A172 (cell line): ENCODE measurements around the gene RFTN1. TPM values are rescaled to one million over a fixed set of nuclear protein-coding genes. Genes with fewer than 3 reads are reported as not detected.

Experiments used
- DNase-seq: peaks from one replicate; pipeline ENCODE4 v3.0.0-alpha.2; 2015; ENCODE audit warnings: low spot score
- total RNA-seq: library from RNA; depleted of rRNA; stranded (reverse); fragments of >200 nt; shearing (Covaris generic); gene quantifications from 2 replicates; pipeline ENCODE4 v1.2.3, GENCODE V29; 2014; rRNA removed

The RFTN1 gene
- 46.1 and 52.1 TPM in 2 replicates for total RNA-seq

- no peak for DNase-seq
Observed at GRCh38 chr3:16513141-16514020, at the start of gene RFTN1. RFTN1 (minus strand) TSS chr3:16513699; CDS start chr3:16493869, 19,830 bp downstream.

GRCh38 chr3:16559653-16560365 lies 46.3 kb upstream of the RFTN1 start:
- DNase-seq = no peak

- no peak for DNase-seq
Observed at GRCh38 chr3:16554126-16554525, 40.6 kb upstream of the RFTN1 start.

- DNase-seq = no peak
Observed at GRCh38 chr3:16552757-16553156, 39.3 kb upstream of the RFTN1 start.

GRCh38 chr3:16551342-16551976 lies 38.0 kb upstream of the RFTN1 start:
- DNase-seq = no peak

GRCh38 chr3:16550676-16551341 lies 37.3 kb upstream of the RFTN1 start:
- peak; percentile 80 for DNase-seq

GRCh38 chr3:16550305-16550675 lies 36.8 kb upstream of the RFTN1 start:
- no peak for DNase-seq

GRCh38 chr3:16548721-16549120 lies 35.2 kb upstream of the RFTN1 start:
- peak; percentile 84 for DNase-seq

- no peak for DNase-seq
Observed at GRCh38 chr3:16547561-16548357, 34.3 kb upstream of the RFTN1 start.

- no peak for DNase-seq
Observed at GRCh38 chr3:16546186-16547010, 32.9 kb upstream of the RFTN1 start.

GRCh38 chr3:16545413-16546185 lies 32.1 kb upstream of the RFTN1 start:
- DNase-seq = no peak

GRCh38 chr3:16543242-16543864 lies 29.9 kb upstream of the RFTN1 start:
- no peak for DNase-seq

GRCh38 chr3:16538507-16538906 lies 25.0 kb upstream of the RFTN1 start:
- no peak for DNase-seq

GRCh38 chr3:16536996-16537395 lies 23.5 kb upstream of the RFTN1 start:
- DNase-seq = no peak

GRCh38 chr3:16536344-16536663 lies 22.8 kb upstream of the RFTN1 start:
- DNase-seq = no peak

GRCh38 chr3:16534640-16535262 lies 21.3 kb upstream of the RFTN1 start:
- no peak for DNase-seq

GRCh38 chr3:16533928-16534574 lies 20.6 kb upstream of the RFTN1 start:
- no peak for DNase-seq

GRCh38 chr3:16529264-16529663 lies 15.8 kb upstream of the RFTN1 start:
- DNase-seq = no peak
